Activated T-cell treated with anti-CD3 and anti-CD28 coated beads, Interleukin-2, amount 50 U/mL, for 4 hours (primary cell): ENCODE results near the gene ZNF521. TPM values are rescaled to one million over a fixed set of nuclear protein-coding genes. Genes with fewer than 3 reads are reported as not detected.

Source experiments
- ATAC-seq, 2 donors: fragments of 200-7000 bp; cut with Tn5 transposase; one replicate each; pipeline ENCODE4 v1.10.0; 2021
- DNase-seq: peaks from one replicate; pipeline ENCODE4 v3.0.0-alpha.2; 2020
- H3K27me3 Mint-ChIP-seq: one replicate; pipeline ENCODE4 v1.8.0; 2021; ENCODE audit warnings: low read depth, mixed read lengths
- H3K36me3 Mint-ChIP-seq: one replicate; pipeline ENCODE4 v1.8.0; 2022; ENCODE audit warnings: mixed read lengths; ENCODE audit not compliant: insufficient read depth
- H3K4me1 Mint-ChIP-seq: one replicate; pipeline ENCODE4 v1.8.0; 2021; ENCODE audit warnings: low read depth, mixed read lengths
- H3K4me3 Mint-ChIP-seq: one replicate; pipeline ENCODE4 v1.8.0; 2021; ENCODE audit warnings: mild to moderate bottlenecking, moderate library complexity, mixed read lengths
- H3K9me3 Mint-ChIP-seq: one replicate; pipeline ENCODE4 v1.8.0; 2021; ENCODE audit warnings: mixed read lengths
- total RNA-seq, 3 donors: library from RNA; stranded (reverse); gene quantifications; one replicate each; pipeline ENCODE4 v1.2.1, GENCODE V29; 2021

Gene ZNF521
- total RNA-seq, 3 donors from 2014 or later = 0.15 to 0.33 (median 0.16) TPM

- Mint-ChIP-seq H3K36me3 (no peaks in the 10 kb centered on the region), H3K27me3 (no peaks in the 10 kb centered on the region), H3K4me1 (no peaks in the 10 kb centered on the region), H3K4me3 (no peak overlapping the region), H3K9me3 (no peaks in the 10 kb centered on the region)
- ATAC-seq (no peak), DNase-seq (no peak)
These were observed 174.3 kb downstream of the ZNF521 start for GRCh38 chr18:25177631-25178030.

GRCh38 chr18:25176518-25177042 is 175.4 kb downstream of the ZNF521 start:
- no peaks in the 10 kb centered on the region for H3K4me1 Mint-ChIP-seq
- DNase-seq (no peak), ATAC-seq (no peak)
- H3K4me3 Mint-ChIP-seq = no peak overlapping the region
- no peaks in the 10 kb centered on the region for H3K27me3 Mint-ChIP-seq
- H3K9me3 Mint-ChIP-seq = no peaks in the 10 kb centered on the region
- H3K36me3 Mint-ChIP-seq = no peaks in the 10 kb centered on the region

GRCh38 chr18:25175558-25176517 is 176.1 kb downstream of the ZNF521 start:
- H3K9me3 Mint-ChIP-seq = no peaks in the 10 kb centered on the region
- no peaks in the 10 kb centered on the region for H3K4me1 Mint-ChIP-seq
- no peak overlapping the region for H3K4me3 Mint-ChIP-seq
- no peaks in the 10 kb centered on the region for H3K27me3 Mint-ChIP-seq
- DNase-seq (no peak), ATAC-seq (no peak)
- no peaks in the 10 kb centered on the region for H3K36me3 Mint-ChIP-seq

- Mint-ChIP-seq H3K27me3 (no peaks in the 10 kb centered on the region), H3K36me3 (no peaks in the 10 kb centered on the region), H3K4me1 (no peaks in the 10 kb centered on the region), H3K4me3 (no peak overlapping the region), H3K9me3 (no peaks in the 10 kb centered on the region)
- no peak for ATAC-seq
- DNase-seq = no peak
These were observed 177.6 kb downstream of the ZNF521 start for GRCh38 chr18:25174324-25174723.

- Mint-ChIP-seq H3K9me3 (no peaks in the 10 kb centered on the region), H3K4me1 (no peaks in the 10 kb centered on the region), H3K27me3 (no peaks in the 10 kb centered on the region), H3K36me3 (no peaks in the 10 kb centered on the region), H3K4me3 (no peak overlapping the region)
- ATAC-seq (no peak), DNase-seq (no peak)
These were observed 180.6 kb downstream of the ZNF521 start for GRCh38 chr18:25171334-25171733.

GRCh38 chr18:25170402-25170801 is 181.6 kb downstream of the ZNF521 start:
- DNase-seq (no peak), ATAC-seq (no peak)
- Mint-ChIP-seq H3K4me1 (peaks cover 3% of the 10 kb centered on the region), H3K36me3 (no peaks in the 10 kb centered on the region), H3K4me3 (no peak overlapping the region), H3K9me3 (no peaks in the 10 kb centered on the region), H3K27me3 (no peaks in the 10 kb centered on the region)

GRCh38 chr18:25169701-25170100 is 182.3 kb downstream of the ZNF521 start:
- Mint-ChIP-seq H3K36me3 (no peaks in the 10 kb centered on the region), H3K4me1 (peaks cover 10% of the 10 kb centered on the region), H3K4me3 (no peak overlapping the region), H3K9me3 (no peaks in the 10 kb centered on the region), H3K27me3 (no peaks in the 10 kb centered on the region)
- ATAC-seq (no peak), DNase-seq (no peak)

- Mint-ChIP-seq H3K36me3 (no peaks in the 10 kb centered on the region), H3K9me3 (no peaks in the 10 kb centered on the region), H3K4me1 (peaks cover 22% of the 10 kb centered on the region), H3K4me3 (no peak overlapping the region), H3K27me3 (no peaks in the 10 kb centered on the region)
- no peak for DNase-seq
- ATAC-seq = no peak
These were observed 184.2 kb downstream of the ZNF521 start for GRCh38 chr18:25167612-25168410.

GRCh38 chr18:25166113-25166512 is 185.9 kb downstream of the ZNF521 start:
- DNase-seq (no peak), ATAC-seq (no peak)
- Mint-ChIP-seq H3K4me1 (peaks cover 22% of the 10 kb centered on the region), H3K27me3 (no peaks in the 10 kb centered on the region), H3K4me3 (no peak overlapping the region), H3K36me3 (no peaks in the 10 kb centered on the region), H3K9me3 (no peaks in the 10 kb centered on the region)

GRCh38 chr18:25164848-25165811 is 186.8 kb downstream of the ZNF521 start:
- no peaks in the 10 kb centered on the region for H3K9me3 Mint-ChIP-seq
- H3K4me3 Mint-ChIP-seq = peak overlapping the region; percentile 47
- H3K4me1 Mint-ChIP-seq = peaks cover 22% of the 10 kb centered on the region
- DNase-seq (no peak), ATAC-seq (peak; percentile 58 to 63)
- H3K27me3 Mint-ChIP-seq = no peaks in the 10 kb centered on the region
- no peaks in the 10 kb centered on the region for H3K36me3 Mint-ChIP-seq

- no peak for DNase-seq
- peak in 1 of 2 donors; percentile 19 for ATAC-seq
- Mint-ChIP-seq H3K4me1 (peaks cover 22% of the 10 kb centered on the region), H3K36me3 (no peaks in the 10 kb centered on the region), H3K27me3 (no peaks in the 10 kb centered on the region), H3K9me3 (no peaks in the 10 kb centered on the region), H3K4me3 (peak overlapping the region; percentile 47)
These were observed 187.6 kb downstream of the ZNF521 start for GRCh38 chr18:25164211-25164847.

GRCh38 chr18:25153426-25153825 is 198.5 kb downstream of the ZNF521 start:
- H3K4me3 Mint-ChIP-seq = no peak overlapping the region
- H3K36me3 Mint-ChIP-seq = no peaks in the 10 kb centered on the region
- H3K27me3 Mint-ChIP-seq = peaks cover 2% of the 10 kb centered on the region
- peaks cover 7% of the 10 kb centered on the region for H3K9me3 Mint-ChIP-seq
- H3K4me1 Mint-ChIP-seq = no peaks in the 10 kb centered on the region
- DNase-seq = no peak
- ATAC-seq = no peak

- peaks cover 2% of the 10 kb centered on the region for H3K27me3 Mint-ChIP-seq
- H3K4me1 Mint-ChIP-seq = no peaks in the 10 kb centered on the region
- no peaks in the 10 kb centered on the region for H3K36me3 Mint-ChIP-seq
- no peak for ATAC-seq
- H3K9me3 Mint-ChIP-seq = peaks cover 4% of the 10 kb centered on the region
- no peak for DNase-seq
- no peak overlapping the region for H3K4me3 Mint-ChIP-seq
These were observed 204.0 kb downstream of the ZNF521 start for GRCh38 chr18:25147877-25148488.
